DLD1 (cell line): Measurements from ENCODE around the gene FAM240A.

Source experiments
- in situ Hi-C: cut with HindIII; loops from 2 replicates; pipeline ENCODE4 v1.10.0; 2017; ENCODE audit warnings: low sequenced_read_pairs

FAM240A gene

GRCh38 chr3:46661776-46662766 is 49.7 kb downstream of the FAM240A start:
- in situ Hi-C loops, result no loop called here

GRCh38 chr3:46662771-46663551 is 50.6 kb downstream of the FAM240A start:
- in situ Hi-C loops, result no loop called here

GRCh38 chr3:46663591-46664135 is 51.3 kb downstream of the FAM240A start:
- in situ Hi-C loops, result no loop called here

- in situ Hi-C loops, result no loop called here
Measured at GRCh38 chr3:46664188-46664970, 52.1 kb downstream of the FAM240A start.

- in situ Hi-C loops, result no loop called here
Measured at GRCh38 chr3:46664971-46665762, 52.8 kb downstream of the FAM240A start.

GRCh38 chr3:46665763-46666452 is 53.6 kb downstream of the FAM240A start:
- in situ Hi-C loops, result no loop called here

GRCh38 chr3:46666453-46666845 is 54.1 kb downstream of the FAM240A start:
- in situ Hi-C loops, result no loop called here

- in situ Hi-C loops, result no loop called here
Measured at GRCh38 chr3:46667061-46667621, 54.8 kb downstream of the FAM240A start.

- in situ Hi-C loops, result no loop called here
Measured at GRCh38 chr3:46667657-46668056, 55.3 kb downstream of the FAM240A start.

- in situ Hi-C loops, result no loop called here
Measured at GRCh38 chr3:46668116-46668515, 55.8 kb downstream of the FAM240A start.

GRCh38 chr3:46668591-46668990 is 56.3 kb downstream of the FAM240A start:
- in situ Hi-C loops, result no loop called here

GRCh38 chr3:46669191-46669999 is 57.1 kb downstream of the FAM240A start:
- in situ Hi-C loops, result no loop called here

GRCh38 chr3:46670000-46670890 is 57.9 kb downstream of the FAM240A start:
- in situ Hi-C loops, result no loop called here

- in situ Hi-C loops, result no loop called here
Measured at GRCh38 chr3:46670891-46671427, 58.6 kb downstream of the FAM240A start.

- in situ Hi-C loops, result no loop called here
Measured at GRCh38 chr3:46671541-46672348, 59.4 kb downstream of the FAM240A start.

- in situ Hi-C loops, result no loop called here
Measured at GRCh38 chr3:46672349-46672695, 60.0 kb downstream of the FAM240A start.
